Measurements from ENCODE around the gene LTBP2. TPM values are rescaled to one million over a fixed set of nuclear protein-coding genes. Genes with fewer than 3 reads are reported as not detected.
A peak's percentile ranks its signal among the peaks of the same experiment; 100 is the strongest.

LTBP2 gene
- total and polyA plus RNA-seq, 2 experiments from 2014 or later, result 7.6 to 8.6 TPM

GRCh38 chr14:74654931-74655330, 42.9 kb upstream of the LTBP2 start:
- 89% methylated on average over 3 of the region's 3 CpGs for WGBS (ENCODE audit: low lambda C conversion rate, missing lambda C conversion rate)
- Histone ChIP-seq H3K27ac (no peak overlapping the region), H3K4me2 (no peak overlapping the region)

GRCh38 chr14:74653386-74654138, 41.5 kb upstream of the LTBP2 start:
- DNase-seq (ENCODE audit: low spot score), result no peak
- TF ChIP-seq EZH2 (IDR thresholded peaks at IDR 0.05; ENCODE audit: borderline replicate concordance) (no peak), EZH2phosphoT487 (IDR thresholded peaks at IDR 0.05; ENCODE audit: low read depth, severe bottlenecking, unreplicated experiment) (no peak), CTCF (IDR thresholded peaks at IDR 0.05; ENCODE audit: poor library complexity) (no peak)
- Histone ChIP-seq H3K4me1 (ENCODE audit: insufficient read depth) (peaks cover 4% of the 10 kb centered on the region), H4K20me1 (ENCODE audit: insufficient read depth, poor library complexity, severe bottlenecking) (no peaks in the 10 kb centered on the region), H3K36me3 (replicated peaks; ENCODE audit: insufficient read depth, low read depth) (no peaks in the 10 kb centered on the region), H3K9me3 (ENCODE audit: low read depth) (no peaks in the 10 kb centered on the region), H3K4me2 (no peak overlapping the region), H3K9me2 (replicated peaks; ENCODE audit: insufficient read depth) (no peaks in the 10 kb centered on the region), H3K4me3 (no peak overlapping the region), H2AFZ (no peak overlapping the region), H3K27me3 (no peaks in the 10 kb centered on the region), H3K79me2 (no peaks in the 10 kb centered on the region), H3K27ac (peak overlapping the region; percentile 83)
- 70% methylated on average over 15 of the region's 15 CpGs for WGBS (ENCODE audit: low lambda C conversion rate, missing lambda C conversion rate)

More at GRCh38 chr14:74654931-74655330, 42.9 kb upstream of the LTBP2 start:
- H3K36me3 ChIP-seq (replicated peaks; ENCODE audit: insufficient read depth, low read depth), result no peaks in the 10 kb centered on the region
- no peaks in the 10 kb centered on the region for H3K79me2 ChIP-seq
- H3K4me1 ChIP-seq (ENCODE audit: insufficient read depth), result no peaks in the 10 kb centered on the region
- TF ChIP-seq EZH2 (IDR thresholded peaks at IDR 0.05; ENCODE audit: borderline replicate concordance) (no peak), EZH2phosphoT487 (IDR thresholded peaks at IDR 0.05; ENCODE audit: low read depth, severe bottlenecking, unreplicated experiment) (no peak), CTCF (IDR thresholded peaks at IDR 0.05; ENCODE audit: poor library complexity) (no peak)
- no peaks in the 10 kb centered on the region for H3K9me3 ChIP-seq (ENCODE audit: low read depth)
- DNase-seq (ENCODE audit: low spot score), result no peak
- no peaks in the 10 kb centered on the region for H3K9me2 ChIP-seq (replicated peaks; ENCODE audit: insufficient read depth)
- H2AFZ ChIP-seq, result no peak overlapping the region
- H3K27me3 ChIP-seq, result no peaks in the 10 kb centered on the region
- H3K4me3 ChIP-seq, result no peak overlapping the region
- no peaks in the 10 kb centered on the region for H4K20me1 ChIP-seq (ENCODE audit: insufficient read depth, poor library complexity, severe bottlenecking)

GRCh38 chr14:74652541-74652940, 40.5 kb upstream of the LTBP2 start:
- H3K9me3 ChIP-seq (ENCODE audit: low read depth), result no peaks in the 10 kb centered on the region
- H2AFZ ChIP-seq, result no peak overlapping the region
- H3K79me2 ChIP-seq, result no peaks in the 10 kb centered on the region
- 80% methylated on average over 4 of the region's 4 CpGs for WGBS (ENCODE audit: low lambda C conversion rate, missing lambda C conversion rate)
- H3K27ac ChIP-seq, result no peak overlapping the region
- H3K4me2 ChIP-seq, result no peak overlapping the region
- H3K27me3 ChIP-seq, result no peaks in the 10 kb centered on the region
- no peak for TF ChIP-seq EZH2phosphoT487 (IDR thresholded peaks at IDR 0.05; ENCODE audit: low read depth, severe bottlenecking, unreplicated experiment)
- no peak for TF ChIP-seq EZH2 (IDR thresholded peaks at IDR 0.05; ENCODE audit: borderline replicate concordance)
- TF ChIP-seq CTCF (IDR thresholded peaks at IDR 0.05; ENCODE audit: poor library complexity), result no peak
- no peaks in the 10 kb centered on the region for H3K9me2 ChIP-seq (replicated peaks; ENCODE audit: insufficient read depth)
- no peak overlapping the region for H3K4me3 ChIP-seq
- H3K4me1 ChIP-seq (ENCODE audit: insufficient read depth), result peaks cover 15% of the 10 kb centered on the region
- H3K36me3 ChIP-seq (replicated peaks; ENCODE audit: insufficient read depth, low read depth), result no peaks in the 10 kb centered on the region
- no peaks in the 10 kb centered on the region for H4K20me1 ChIP-seq (ENCODE audit: insufficient read depth, poor library complexity, severe bottlenecking)
- no peak for DNase-seq (ENCODE audit: low spot score)

All from hepatocyte (in vitro differentiated cells).